GM12878 (cell line): ENCODE measurements around the gene NTN3. TPM values are rescaled to one million over a fixed set of nuclear protein-coding genes. Genes with fewer than 3 reads are reported as not detected.

Experiments used
- CEBPB ChIP-seq, 2 experiments: fragments of 150-350 bp in 1 of 2; IDR thresholded peaks; 2 replicates each; pipeline ENCODE4 v1.6.1; 2012 to 2014; ENCODE audit warnings: low read depth in 2 of 2, low read length in 2 of 2, borderline replicate concordance in 1 of 2, inconsistent platforms in 1 of 2
- CHD2 ChIP-seq: IDR thresholded peaks from 2 replicates; pipeline ENCODE4 v1.6.1; 2011; ENCODE audit warnings: low read depth, low read length, improper control_type of control experiment, borderline replicate concordance
- CTCF ChIP-seq, 3 experiments: IDR thresholded peaks in 2 of 3; conservative IDR thresholded peaks in 1 of 3; 2 replicates each; pipeline ENCODE4 v1.5.1; 2011; ENCODE audit warnings: low read depth in 3 of 3, low read length in 3 of 3, mild to moderate bottlenecking in 3 of 3, control low read depth in 2 of 3, moderate library complexity in 2 of 3, inconsistent platforms in 1 of 3, mixed read lengths in 1 of 3; ENCODE audit not compliant: control insufficient read depth in 2 of 3, insufficient read depth in 1 of 3; ENCODE audit errors: extremely low read depth in 1 of 3
- DPF2 ChIP-seq: fragments of 450-650 bp; IDR thresholded peaks from 2 replicates; pipeline ENCODE4 v1.6.1; 2017; ENCODE audit warnings: mild to moderate bottlenecking
- EED ChIP-seq: sonication (generic); IDR thresholded peaks from 2 replicates; pipeline ENCODE4 v1.6.1; 2016; ENCODE audit warnings: antibody characterized with exemption, low read depth
- ESRRA ChIP-seq: IDR thresholded peaks from 2 replicates; pipeline ENCODE4 v1.6.1; 2012; ENCODE audit warnings: mild to moderate bottlenecking, low read length, improper control_type of control experiment
- HDAC2 ChIP-seq: fragments of 200-600 bp; sonication (generic); IDR thresholded peaks from 2 replicates; pipeline ENCODE4 v1.6.1; 2017
- LARP7 ChIP-seq: fragments of 450-650 bp; IDR thresholded peaks from 2 replicates; pipeline ENCODE4 v1.6.1; 2017; ENCODE audit warnings: mild to moderate bottlenecking
- MTA3 ChIP-seq: IDR thresholded peaks from 2 replicates; pipeline ENCODE4 v1.6.1; 2012; ENCODE audit warnings: low read length, inconsistent platforms, borderline replicate concordance
- NR2F1 ChIP-seq: fragments of 450-650 bp; conservative IDR thresholded peaks from 2 replicates; pipeline ENCODE4 v1.6.1; 2017; ENCODE audit warnings: mild to moderate bottlenecking
- PBX3 ChIP-seq: IDR thresholded peaks from 2 replicates; pipeline ENCODE4 v1.6.1; 2011; ENCODE audit warnings: mild to moderate bottlenecking, low read depth, low read length, moderate library complexity; ENCODE audit not compliant: insufficient replicate concordance
- RAD21 ChIP-seq: IDR thresholded peaks from 2 replicates; pipeline ENCODE4 v1.6.1; 2011; ENCODE audit warnings: mild to moderate bottlenecking, low read depth, low read length, moderate library complexity; ENCODE audit not compliant: insufficient read depth
- RB1 ChIP-seq: fragments of 450-650 bp; formaldehyde crosslinking; IDR thresholded peaks from 2 replicates; pipeline ENCODE4 v1.6.1; 2017; ENCODE audit warnings: mild to moderate bottlenecking, borderline replicate concordance
- RFX5 ChIP-seq: IDR thresholded peaks from 2 replicates; pipeline ENCODE4 v1.6.1; 2011; ENCODE audit warnings: low read depth, low read length, improper control_type of control experiment
- SKIL ChIP-seq: fragments of 450-650 bp; IDR thresholded peaks from 2 replicates; pipeline ENCODE4 v1.6.1; 2017; ENCODE audit warnings: mild to moderate bottlenecking, low read depth, inconsistent platforms; ENCODE audit not compliant: poor library complexity, severe bottlenecking
- SMC3 ChIP-seq: IDR thresholded peaks from 2 replicates; pipeline ENCODE4 v1.6.1; 2011; ENCODE audit warnings: low read length, improper control_type of control experiment, borderline replicate concordance
- SREBF2 ChIP-seq: IDR thresholded peaks from 2 replicates; pipeline ENCODE4 v1.6.1; 2012; ENCODE audit warnings: mild to moderate bottlenecking, low read length
- STAT3 ChIP-seq: IDR thresholded peaks from 2 replicates; pipeline ENCODE4 v1.6.1; 2011; ENCODE audit warnings: low read depth, low read length, improper control_type of control experiment
- ZBTB33 ChIP-seq: fragments of 450-650 bp; IDR thresholded peaks from 2 replicates; pipeline ENCODE4 v1.6.1; 2017; ENCODE audit warnings: mild to moderate bottlenecking
- ZNF24 ChIP-seq: fragments of 450-650 bp; IDR thresholded peaks from 2 replicates; pipeline ENCODE4 v1.6.1; 2017; ENCODE audit warnings: antibody characterized with exemption, mild to moderate bottlenecking
- polyA plus RNA-seq, 11 experiments: library from polyadenylated mRNA; depleted of rRNA in 4 of 11; unstranded in 6 of 11; stranded (reverse) in 5 of 11; fragments of >200 nt; fragmentation: Nextera tagmentation in 4 of 11; fragmentation: Illumina TruSeq in 1 of 11; extraction: Ambion mirVana in 4 of 11; extraction: Trizol in 1 of 11; gene quantifications; 1 replicate in 1 of 11; 2 replicates in 10 of 11; pipeline versions ENCODE4 v1.2.1 to v1.2.3, GENCODE V29; 2011 to 2016; ENCODE audit warnings: inconsistent platforms in 2 of 11, missing spikeins in 2 of 11, low read depth in 1 of 11
- total RNA-seq, 4 experiments: library from RNA; depleted of rRNA in 3 of 4; stranded (reverse); fragments of >200 nt in 3 of 4; fragmentation: Illumina TruSeq in 1 of 4; extraction: Trizol in 1 of 4; gene quantifications; 2 replicates each; pipeline versions ENCODE4 v1.2.1 to v1.2.3, GENCODE V29; 2013 to 2021

NTN3 gene
- total and polyA plus RNA-seq, 10 of the 15 experiments (the other 5 are each of a cell fraction or from before 2014, with no cell fraction given): 0.04 TPM; not detected in 9

- TF ChIP-seq SREBF2 (no peak), RB1 (peak; percentile 76; the same call in 1 of the 2 replicates), LARP7 (0 out of 2 replicates have a peak, but pooled peaks have one; percentile 28), EED (peak; percentile 26; the same call in 1 of the 2 replicates), CHD2 (no peak), SMC3 (peak; percentile 63; the same call in 1 of the 2 replicates), RFX5 (no peak), STAT3 (no peak), ESRRA (no peak), SKIL (peak; percentile 27), HDAC2 (no peak), CEBPB (IDR thresholded peaks at IDR 0.05; ENCODE audit: borderline replicate concordance in 1 of 2, low read depth in 2 of 2, low read length in 2 of 2) (no peak), ZBTB33 (peak; percentile 90; the same call in 1 of the 2 replicates), CTCF (IDR thresholded peaks at IDR 0.05 in 2 of 3, conservative IDR thresholded peaks at IDR 0.05 in 1 of 3; ENCODE audit: control insufficient read depth in 2 of 3, extremely low read depth in 1 of 3, insufficient read depth in 1 of 3, low read depth in 3 of 3, low read length in 3 of 3) (peak; percentile 49 to 95 (median 67); a peak in 5 of 6 replicates), NR2F1 (peak; percentile 25; the same call in 1 of the 2 replicates), PBX3 (peak; percentile 71), ZNF24 (no peak), RAD21 (peak; percentile 61), DPF2 (peak; percentile 88), MTA3 (no peak)
Measured at GRCh38 chr16:2486645-2487516, 15.8 kb downstream of the NTN3 start (continued).
